Thyroid gland (tissue), 4 donors: ENCODE measurements around the gene PHF21A. TPM values are rescaled to one million over a fixed set of nuclear protein-coding genes. Genes with fewer than 3 reads are reported as not detected.

Source experiments
- DNase-seq, 2 donors: peaks; one replicate each; pipeline ENCODE4 v3.0.0-alpha.2; 2019
- H3K27ac ChIP-seq, 3 donors: fragments of 200-600 bp; sonication (generic); 1 replicate in 2 of 3; 2 replicates in 1 of 3; pipeline ENCODE4 v1.5.1; 2016 to 2019; ENCODE audit warnings: mild to moderate bottlenecking in 1 of 3, moderate library complexity in 1 of 3
- H3K27me3 ChIP-seq: fragments of 200-600 bp; sonication (generic); one replicate; pipeline ENCODE4 v1.5.1; 2019
- H3K36me3 ChIP-seq, 2 donors: fragments of 200-600 bp; sonication (generic); one replicate each; pipeline ENCODE4 v1.5.1; 2016 to 2019
- H3K4me1 ChIP-seq, 2 donors: fragments of 200-600 bp; sonication (generic); one replicate each; pipeline ENCODE4 v1.5.1; 2017 to 2019
- H3K4me3 ChIP-seq, 3 donors: fragments of 200-600 bp; sonication (generic); replicated peaks in 1 of 3; 1 replicate in 2 of 3; 2 replicates in 1 of 3; pipeline ENCODE4 v1.5.1; 2016; ENCODE audit warnings: mild to moderate bottlenecking in 1 of 3
- H3K9me3 ChIP-seq: fragments of 200-600 bp; sonication (generic); one replicate; pipeline ENCODE4 v1.5.1; 2017
- POLR2A ChIP-seq, 2 donors: fragments of 450-650 bp; IDR thresholded peaks; one replicate each; pipeline ENCODE4 v1.6.1; 2017; ENCODE audit warnings: antibody characterized with exemption in 2 of 2, mild to moderate bottlenecking in 2 of 2, moderate library complexity in 1 of 2
- WGBS, 2 donors: methylation state at CpG; one replicate each; pipeline ENCODE4 v1.1.5; 2017; 5-methylcytosine and 5-hydroxymethylcytosine counted together
- intact Hi-C: fragments of 100-400 bp; cut with DNase I; formaldehyde crosslinking; loops from one replicate; pipeline ENCODE4 v1.15.1; 2023
- total RNA-seq, 4 donors: library from RNA; depleted of rRNA; stranded (reverse); fragments of >200 nt; gene quantifications; one replicate each; pipeline ENCODE4 v1.2.3, GENCODE V29; 2016
- TF ChIP-seq, protein P1 (sequence below), 6 experiments: fragments of 200-600 bp in 3 of 6; fragments of 450-650 bp in 3 of 6; sonication (generic) in 3 of 6; IDR thresholded peaks; one replicate each; pipeline ENCODE4 v1.5.1; 2016 to 2019; ENCODE audit warnings: antibody characterized with exemption in 6 of 6, mild to moderate bottlenecking in 2 of 6, inconsistent platforms in 1 of 6, moderate library complexity in 1 of 6

The PHF21A gene
- total RNA-seq, 4 donors from 2014 or later: 26.2 to 95.7 (median 64.0) TPM

DNA sequence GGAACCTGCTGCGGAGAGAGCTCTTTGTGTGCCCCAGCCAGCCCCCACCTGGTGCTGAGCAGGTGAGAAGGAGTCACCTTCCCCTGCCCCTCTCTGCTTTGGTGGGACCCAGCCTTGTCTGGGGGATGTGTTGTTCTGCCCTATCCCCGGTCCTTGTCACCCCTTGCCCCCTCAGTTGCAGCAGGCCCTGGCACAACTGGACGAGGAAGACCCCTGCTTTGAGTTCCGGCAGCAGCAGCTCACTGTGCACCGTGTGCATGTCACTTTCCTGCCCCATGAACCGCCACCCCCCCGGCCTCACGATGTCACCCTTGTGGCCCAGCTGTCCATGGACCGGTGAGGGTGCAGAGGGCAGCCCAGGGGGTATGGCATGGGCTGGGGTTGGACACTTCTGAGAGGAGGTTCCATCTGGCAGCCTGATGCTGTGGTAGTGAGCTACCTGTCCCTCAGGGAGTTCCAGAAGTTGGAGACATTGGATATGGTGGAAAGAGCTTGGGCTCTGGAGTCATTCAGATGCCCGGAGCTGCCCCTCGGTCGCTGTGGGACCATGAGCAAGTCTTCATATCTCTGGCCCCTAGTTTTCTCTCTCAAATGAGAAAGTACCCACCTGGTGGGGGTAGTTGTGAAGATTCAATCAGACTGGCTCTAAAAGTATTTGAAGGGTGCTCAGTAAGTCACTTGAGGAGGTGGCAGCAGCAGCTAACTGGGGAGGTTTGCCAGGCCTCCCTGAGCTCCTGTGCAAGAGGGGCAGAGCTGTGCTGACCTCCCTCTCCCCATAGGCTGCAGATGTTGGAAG lies 194.5 kb downstream of the PHF21A start:
- no peak for DNase-seq
- H3K36me3 ChIP-seq: no peaks in the 10 kb centered on the region
- TF ChIP-seq, protein P1, sequence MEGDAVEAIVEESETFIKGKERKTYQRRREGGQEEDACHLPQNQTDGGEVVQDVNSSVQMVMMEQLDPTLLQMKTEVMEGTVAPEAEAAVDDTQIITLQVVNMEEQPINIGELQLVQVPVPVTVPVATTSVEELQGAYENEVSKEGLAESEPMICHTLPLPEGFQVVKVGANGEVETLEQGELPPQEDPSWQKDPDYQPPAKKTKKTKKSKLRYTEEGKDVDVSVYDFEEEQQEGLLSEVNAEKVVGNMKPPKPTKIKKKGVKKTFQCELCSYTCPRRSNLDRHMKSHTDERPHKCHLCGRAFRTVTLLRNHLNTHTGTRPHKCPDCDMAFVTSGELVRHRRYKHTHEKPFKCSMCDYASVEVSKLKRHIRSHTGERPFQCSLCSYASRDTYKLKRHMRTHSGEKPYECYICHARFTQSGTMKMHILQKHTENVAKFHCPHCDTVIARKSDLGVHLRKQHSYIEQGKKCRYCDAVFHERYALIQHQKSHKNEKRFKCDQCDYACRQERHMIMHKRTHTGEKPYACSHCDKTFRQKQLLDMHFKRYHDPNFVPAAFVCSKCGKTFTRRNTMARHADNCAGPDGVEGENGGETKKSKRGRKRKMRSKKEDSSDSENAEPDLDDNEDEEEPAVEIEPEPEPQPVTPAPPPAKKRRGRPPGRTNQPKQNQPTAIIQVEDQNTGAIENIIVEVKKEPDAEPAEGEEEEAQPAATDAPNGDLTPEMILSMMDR (IDR thresholded peaks at IDR 0.05): no peak
- no peak for TF ChIP-seq POLR2A (IDR thresholded peaks at IDR 0.05)
- H3K4me1 ChIP-seq: peaks cover 13 to 33% of the 10 kb centered on the region in 2 donors
- H3K9me3 ChIP-seq: no peaks in the 10 kb centered on the region
- H3K27ac ChIP-seq: no peak overlapping the region
- intact Hi-C loops: no loop called here
- 91 to 94% methylated on average over 5 to 12 of the region's 12 CpGs for WGBS, 2 donors
- H3K4me3 ChIP-seq: no peak overlapping the region
- no peaks in the 10 kb centered on the region for H3K27me3 ChIP-seq

DNA sequence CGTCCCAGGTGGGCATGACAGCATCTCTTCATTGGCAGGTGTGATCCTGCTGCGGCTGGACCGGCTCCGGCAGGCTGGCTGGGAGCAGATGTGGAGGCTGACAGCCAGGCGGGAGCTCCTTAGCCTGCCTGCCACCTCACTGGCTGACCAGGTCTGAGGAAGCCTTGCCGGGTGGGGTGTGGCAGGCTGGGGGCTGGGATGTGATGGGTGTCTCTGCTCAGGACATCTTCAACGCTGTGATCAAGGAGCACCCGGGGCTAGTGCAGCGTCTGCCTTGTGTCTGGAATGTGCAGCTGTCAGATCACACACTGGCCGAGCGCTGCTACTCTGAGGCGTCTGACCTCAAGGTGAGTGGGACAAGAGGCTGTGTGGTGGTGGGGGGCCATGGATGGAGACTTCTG lies 195.3 kb downstream of the PHF21A start:
- WGBS, 2 donors: 86% methylated on average over 9 to 10 of the region's 12 CpGs
- H3K36me3 ChIP-seq: no peaks in the 10 kb centered on the region
- intact Hi-C loops: no loop called here
- peaks cover 19 to 38% of the 10 kb centered on the region in 2 donors for H3K4me1 ChIP-seq
- no peak for DNase-seq
- no peaks in the 10 kb centered on the region for H3K9me3 ChIP-seq
- no peak for TF ChIP-seq POLR2A (IDR thresholded peaks at IDR 0.05)
- TF ChIP-seq, protein P1 (IDR thresholded peaks at IDR 0.05): no peak
- H3K4me3 ChIP-seq: no peak overlapping the region
- H3K27ac ChIP-seq: no peak overlapping the region
- no peaks in the 10 kb centered on the region for H3K27me3 ChIP-seq

DNA sequence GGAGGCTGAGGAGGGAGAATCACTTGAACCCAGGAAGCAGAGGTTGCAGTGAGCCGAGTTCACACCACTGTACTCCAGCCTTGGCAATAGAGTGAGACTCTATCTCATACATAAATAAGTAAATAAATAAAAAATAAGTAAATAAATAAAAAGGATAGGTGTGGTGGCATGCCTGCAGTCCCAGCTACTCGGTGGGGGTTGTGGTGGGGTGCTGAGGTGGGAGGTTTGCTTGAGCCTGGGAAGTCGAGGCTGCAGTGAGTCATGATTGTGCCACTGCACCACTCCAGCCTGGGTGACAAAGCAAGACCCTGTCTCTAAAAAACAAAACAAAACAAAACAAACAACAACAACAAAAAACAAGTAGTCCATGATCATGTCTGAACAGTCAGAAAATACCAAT lies 195.7 kb downstream of the PHF21A start:
- TF ChIP-seq, protein P1 (IDR thresholded peaks at IDR 0.05): no peak
- no peak for TF ChIP-seq POLR2A (IDR thresholded peaks at IDR 0.05)
- Histone ChIP-seq H3K4me1 (peaks cover 22 to 38% of the 10 kb centered on the region in 2 donors), H3K9me3 (no peaks in the 10 kb centered on the region), H3K36me3 (no peaks in the 10 kb centered on the region), H3K27ac (no peak overlapping the region), H3K27me3 (no peaks in the 10 kb centered on the region), H3K4me3 (no peak overlapping the region)
- intact Hi-C loops: no loop called here
- DNase-seq: no peak
- WGBS, 2 donors: 93 to 95% methylated on average over 3 of the region's 3 CpGs

DNA sequence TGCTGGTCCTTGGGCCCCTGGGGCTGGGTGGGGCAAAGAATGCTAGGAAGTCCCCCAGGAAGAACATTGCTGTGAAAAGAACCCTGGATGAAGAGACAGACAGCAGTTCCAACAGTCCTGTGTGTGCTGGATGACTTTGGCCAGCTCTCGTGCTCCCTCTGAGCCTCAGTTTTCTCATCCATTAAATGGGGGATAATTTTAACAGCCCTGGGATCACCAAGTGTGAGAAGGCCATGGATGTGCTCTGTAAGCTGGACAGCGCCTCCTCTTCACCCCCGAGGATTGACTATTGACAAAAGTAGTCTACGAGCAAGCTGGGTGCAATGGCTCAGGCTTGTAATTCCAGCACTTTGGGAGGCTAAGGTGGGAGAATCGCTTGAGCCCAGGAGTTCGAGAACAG lies 196.3 kb downstream of the PHF21A start:
- no peak for TF ChIP-seq POLR2A (IDR thresholded peaks at IDR 0.05)
- TF ChIP-seq, protein P1 (IDR thresholded peaks at IDR 0.05): no peak
- Histone ChIP-seq H3K4me1 (peaks cover 18 to 38% of the 10 kb centered on the region in 2 donors), H3K27ac (no peak overlapping the region), H3K4me3 (no peak overlapping the region), H3K36me3 (no peaks in the 10 kb centered on the region), H3K27me3 (no peaks in the 10 kb centered on the region), H3K9me3 (no peaks in the 10 kb centered on the region)
- WGBS, 2 donors: 93 to 94% methylated on average over 6 of the region's 6 CpGs
- intact Hi-C loops: no loop called here
- DNase-seq: no peak
